ENCODE results near the gene OXTR.

DNA sequence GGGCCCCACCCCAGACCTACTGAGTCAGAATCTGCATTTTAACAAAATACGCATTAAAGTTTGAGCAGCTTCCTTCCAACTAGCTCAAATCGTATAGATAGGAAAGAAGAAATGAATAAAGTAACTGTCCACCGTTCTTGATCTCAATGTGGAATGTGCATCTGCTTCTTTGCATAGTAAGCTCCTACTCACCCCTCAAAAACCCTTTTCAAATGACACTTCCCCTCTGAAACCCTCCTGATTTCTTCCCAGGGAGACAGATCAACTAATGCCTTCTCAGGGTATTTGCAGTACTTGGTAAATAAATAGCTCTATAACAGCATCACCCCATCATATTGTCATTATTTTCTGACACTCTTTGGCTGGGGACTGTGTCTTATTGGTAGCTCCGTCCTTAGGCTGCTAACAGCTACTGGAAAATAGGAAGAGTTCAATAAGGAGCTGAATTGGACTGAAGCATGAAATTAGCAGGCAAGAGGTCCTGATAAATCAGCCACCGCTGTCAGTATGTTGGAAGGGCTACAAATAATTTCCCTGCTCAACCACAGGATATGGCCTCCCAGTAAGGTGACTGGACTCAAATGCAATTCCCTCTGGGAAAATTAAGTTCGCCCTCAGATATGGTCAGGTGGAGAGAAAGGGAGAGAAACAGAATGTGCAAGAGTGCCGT is 10.2 kb downstream of the OXTR start:
- TF ChIP-seq ZZZ3 (CRISPR knock-in tag; IDR thresholded peaks at IDR 0.05; ENCODE audit: borderline replicate concordance) (no peak), TCF7L2 (IDR thresholded peaks at IDR 0.05; ENCODE audit: low read depth, low read length) (no peak), ADNP (CRISPR knock-in tag; IDR thresholded peaks at IDR 0.05) (no peak), CBX5 (CRISPR knock-in tag; IDR thresholded peaks at IDR 0.05; ENCODE audit: borderline replicate concordance) (no peak), ZNF629 (CRISPR knock-in tag; conservative IDR thresholded peaks at IDR 0.05) (no peak), EP300 (IDR thresholded peaks at IDR 0.05; ENCODE audit: low read depth in 2 of 2, low read length in 2 of 2) (no peak), EP300 (CRISPR knock-in tag; IDR thresholded peaks at IDR 0.05; ENCODE audit: borderline replicate concordance) (no peak), POLR2A (IDR thresholded peaks at IDR 0.05; ENCODE audit: insufficient read depth in 1 of 2, low read depth in 2 of 2, low read length in 2 of 2) (no peak)
- TF ChIP-seq, protein P1, sequence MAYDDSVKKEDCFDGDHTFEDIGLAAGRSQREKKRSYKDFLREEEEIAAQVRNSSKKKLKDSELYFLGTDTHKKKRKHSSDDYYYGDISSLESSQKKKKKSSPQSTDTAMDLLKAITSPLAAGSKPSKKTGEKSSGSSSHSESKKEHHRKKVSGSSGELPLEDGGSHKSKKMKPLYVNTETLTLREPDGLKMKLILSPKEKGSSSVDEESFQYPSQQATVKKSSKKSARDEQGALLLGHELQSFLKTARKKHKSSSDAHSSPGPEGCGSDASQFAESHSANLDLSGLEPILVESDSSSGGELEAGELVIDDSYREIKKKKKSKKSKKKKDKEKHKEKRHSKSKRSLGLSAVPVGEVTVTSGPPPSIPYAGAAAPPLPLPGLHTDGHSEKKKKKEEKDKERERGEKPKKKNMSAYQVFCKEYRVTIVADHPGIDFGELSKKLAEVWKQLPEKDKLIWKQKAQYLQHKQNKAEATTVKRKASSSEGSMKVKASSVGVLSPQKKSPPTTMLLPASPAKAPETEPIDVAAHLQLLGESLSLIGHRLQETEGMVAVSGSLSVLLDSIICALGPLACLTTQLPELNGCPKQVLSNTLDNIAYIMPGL (CRISPR knock-in tag; IDR thresholded peaks at IDR 0.05; ENCODE audit: borderline replicate concordance in 1 of 2, low read depth in 1 of 2): no peak
- TF ChIP-seq, protein P2, sequence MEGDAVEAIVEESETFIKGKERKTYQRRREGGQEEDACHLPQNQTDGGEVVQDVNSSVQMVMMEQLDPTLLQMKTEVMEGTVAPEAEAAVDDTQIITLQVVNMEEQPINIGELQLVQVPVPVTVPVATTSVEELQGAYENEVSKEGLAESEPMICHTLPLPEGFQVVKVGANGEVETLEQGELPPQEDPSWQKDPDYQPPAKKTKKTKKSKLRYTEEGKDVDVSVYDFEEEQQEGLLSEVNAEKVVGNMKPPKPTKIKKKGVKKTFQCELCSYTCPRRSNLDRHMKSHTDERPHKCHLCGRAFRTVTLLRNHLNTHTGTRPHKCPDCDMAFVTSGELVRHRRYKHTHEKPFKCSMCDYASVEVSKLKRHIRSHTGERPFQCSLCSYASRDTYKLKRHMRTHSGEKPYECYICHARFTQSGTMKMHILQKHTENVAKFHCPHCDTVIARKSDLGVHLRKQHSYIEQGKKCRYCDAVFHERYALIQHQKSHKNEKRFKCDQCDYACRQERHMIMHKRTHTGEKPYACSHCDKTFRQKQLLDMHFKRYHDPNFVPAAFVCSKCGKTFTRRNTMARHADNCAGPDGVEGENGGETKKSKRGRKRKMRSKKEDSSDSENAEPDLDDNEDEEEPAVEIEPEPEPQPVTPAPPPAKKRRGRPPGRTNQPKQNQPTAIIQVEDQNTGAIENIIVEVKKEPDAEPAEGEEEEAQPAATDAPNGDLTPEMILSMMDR (CRISPR knock-in tag; IDR thresholded peaks at IDR 0.05): no peak
- TF ChIP-seq, protein P3, sequence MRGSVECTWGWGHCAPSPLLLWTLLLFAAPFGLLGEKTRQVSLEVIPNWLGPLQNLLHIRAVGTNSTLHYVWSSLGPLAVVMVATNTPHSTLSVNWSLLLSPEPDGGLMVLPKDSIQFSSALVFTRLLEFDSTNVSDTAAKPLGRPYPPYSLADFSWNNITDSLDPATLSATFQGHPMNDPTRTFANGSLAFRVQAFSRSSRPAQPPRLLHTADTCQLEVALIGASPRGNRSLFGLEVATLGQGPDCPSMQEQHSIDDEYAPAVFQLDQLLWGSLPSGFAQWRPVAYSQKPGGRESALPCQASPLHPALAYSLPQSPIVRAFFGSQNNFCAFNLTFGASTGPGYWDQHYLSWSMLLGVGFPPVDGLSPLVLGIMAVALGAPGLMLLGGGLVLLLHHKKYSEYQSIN (CRISPR knock-in tag; IDR thresholded peaks at IDR 0.05; ENCODE audit: borderline replicate concordance): no peak
- TF ChIP-seq, protein P4, sequence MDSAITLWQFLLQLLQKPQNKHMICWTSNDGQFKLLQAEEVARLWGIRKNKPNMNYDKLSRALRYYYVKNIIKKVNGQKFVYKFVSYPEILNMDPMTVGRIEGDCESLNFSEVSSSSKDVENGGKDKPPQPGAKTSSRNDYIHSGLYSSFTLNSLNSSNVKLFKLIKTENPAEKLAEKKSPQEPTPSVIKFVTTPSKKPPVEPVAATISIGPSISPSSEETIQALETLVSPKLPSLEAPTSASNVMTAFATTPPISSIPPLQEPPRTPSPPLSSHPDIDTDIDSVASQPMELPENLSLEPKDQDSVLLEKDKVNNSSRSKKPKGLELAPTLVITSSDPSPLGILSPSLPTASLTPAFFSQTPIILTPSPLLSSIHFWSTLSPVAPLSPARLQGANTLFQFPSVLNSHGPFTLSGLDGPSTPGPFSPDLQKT (CRISPR knock-in tag; IDR thresholded peaks at IDR 0.05; ENCODE audit: borderline replicate concordance): no peak
